AG09319 (cell line): Measurements from ENCODE around the gene TMPRSS6.

Source experiments
- DNase-seq: peaks from one replicate; pipeline ENCODE4 v3.0.0-alpha.2; 2010; ENCODE audit warnings: low read depth; ENCODE audit errors: extremely low read depth
- CTCF ChIP-seq: IDR thresholded peaks from 2 replicates; pipeline ENCODE4 v1.5.1; 2011; ENCODE audit warnings: low read depth, mild to moderate bottlenecking, inconsistent platforms, low read length, moderate library complexity

Gene TMPRSS6

GRCh38 chr22:37121887-37122591 lies 12.5 kb upstream of the TMPRSS6 start:
- no peak for TF ChIP-seq CTCF
- no peak for DNase-seq

- no peak for TF ChIP-seq CTCF
Observed at GRCh38 chr22:37120569-37121340, 11.2 kb upstream of the TMPRSS6 start.

GRCh38 chr22:37119872-37120271 lies 10.4 kb upstream of the TMPRSS6 start:
- no peak for TF ChIP-seq CTCF
- DNase-seq = no peak

More at GRCh38 chr22:37120569-37121340, 11.2 kb upstream of the TMPRSS6 start:
- no peak for DNase-seq

- DNase-seq = no peak
- TF ChIP-seq CTCF = no peak
Observed at GRCh38 chr22:37118083-37118482, 8.6 kb upstream of the TMPRSS6 start.

GRCh38 chr22:37117092-37117491 lies 7.6 kb upstream of the TMPRSS6 start:
- DNase-seq = no peak
- no peak for TF ChIP-seq CTCF

- no peak for DNase-seq
- no peak for TF ChIP-seq CTCF
Observed at GRCh38 chr22:37115032-37115431, 5.5 kb upstream of the TMPRSS6 start.

GRCh38 chr22:37113757-37114156 lies 4.2 kb upstream of the TMPRSS6 start:
- TF ChIP-seq CTCF = no peak

More at GRCh38 chr22:37113757-37114156, 4.2 kb upstream of the TMPRSS6 start:
- DNase-seq = no peak
